ENCODE results near the gene PHRF1.

The PHRF1 gene

GRCh38 chr11:617199-617911 lies 41.1 kb downstream of the PHRF1 start:
- no peak for DNase-seq

- no peak for DNase-seq
Measured at GRCh38 chr11:617912-618682, 41.8 kb downstream of the PHRF1 start.

GRCh38 chr11:618856-619627 lies 42.8 kb downstream of the PHRF1 start:
- DNase-seq = no peak

GRCh38 chr11:619628-620050 lies 43.4 kb downstream of the PHRF1 start:
- no peak for DNase-seq

- DNase-seq = no peak
Measured at GRCh38 chr11:620201-620600, 43.9 kb downstream of the PHRF1 start.

GRCh38 chr11:620935-621814 lies 44.9 kb downstream of the PHRF1 start:
- no peak for DNase-seq

- no peak for DNase-seq
Measured at GRCh38 chr11:621838-622237, 45.6 kb downstream of the PHRF1 start.

- no peak for DNase-seq
Measured at GRCh38 chr11:623349-623869, 47.1 kb downstream of the PHRF1 start.

GRCh38 chr11:623999-624704 lies 47.9 kb downstream of the PHRF1 start:
- no peak for DNase-seq

GRCh38 chr11:624705-625635 lies 48.7 kb downstream of the PHRF1 start, which contains the start of gene CDHR5:
CDHR5 (minus strand) TSS chr11:624955; CDS start chr11:624902, 53 bp downstream.
- DNase-seq = no peak

- DNase-seq = no peak
Measured at GRCh38 chr11:625636-626268, 49.5 kb downstream of the PHRF1 start.

- no peak for DNase-seq
Measured at GRCh38 chr11:626475-627307, 50.4 kb downstream of the PHRF1 start, which contains the start of gene SCT. SCT (minus strand) TSS chr11:627181; CDS start chr11:627143, 38 bp downstream.

GRCh38 chr11:627308-627576 lies 51.0 kb downstream of the PHRF1 start:
- DNase-seq = no peak

GRCh38 chr11:628056-628455 lies 51.8 kb downstream of the PHRF1 start:
- DNase-seq = no peak

- DNase-seq = no peak
Measured at GRCh38 chr11:629237-629583, 52.9 kb downstream of the PHRF1 start.

- no peak for DNase-seq
Measured at GRCh38 chr11:630871-631270, 54.6 kb downstream of the PHRF1 start.

- no peak for DNase-seq
Measured at GRCh38 chr11:635945-636510, 59.8 kb downstream of the PHRF1 start.

- DNase-seq = no peak
Measured at GRCh38 chr11:636511-637332, 60.5 kb downstream of the PHRF1 start, which contains the start of gene DRD4. DRD4 (plus strand) TSS chr11:637269; CDS start chr11:637305, 36 bp downstream.
